GM12878 (cell line): ENCODE data around the gene ARVCF.

Experiments
- CTCF ChIP-seq, 3 experiments: IDR thresholded peaks in 2 of 3; conservative IDR thresholded peaks in 1 of 3; 2 replicates each; pipeline ENCODE4 v1.5.1; 2011; ENCODE audit warnings: low read depth in 3 of 3, low read length in 3 of 3, mild to moderate bottlenecking in 3 of 3, control low read depth in 2 of 3, moderate library complexity in 2 of 3, inconsistent platforms in 1 of 3, mixed read lengths in 1 of 3; ENCODE audit not compliant: control insufficient read depth in 2 of 3, insufficient read depth in 1 of 3; ENCODE audit errors: extremely low read depth in 1 of 3
- E2F4 ChIP-seq: IDR thresholded peaks from 2 replicates; pipeline ENCODE4 v1.6.1; 2012; ENCODE audit warnings: low read depth, low read length, improper control_type of control experiment
- EGR1 ChIP-seq, 2 experiments: IDR thresholded peaks; 1 replicate in 1 of 2; 2 replicates in 1 of 2; pipeline ENCODE4 v1.6.1; 2011 to 2012; ENCODE audit warnings: low read depth in 2 of 2, low read length in 2 of 2, borderline replicate concordance in 1 of 2, mild to moderate bottlenecking in 1 of 2, moderate library complexity in 1 of 2
- EP300 ChIP-seq, 2 experiments: fragments of 150-350 bp in 1 of 2; IDR thresholded peaks; 2 replicates each; pipeline ENCODE4 v1.6.1; 2011 to 2012; ENCODE audit warnings: low read depth in 2 of 2, low read length in 2 of 2, borderline replicate concordance in 1 of 2, improper control_type of control experiment in 1 of 2, inconsistent platforms in 1 of 2; ENCODE audit not compliant: control insufficient read depth in 1 of 2
- KDM1A ChIP-seq: fragments of 200-600 bp; sonication (generic); IDR thresholded peaks from 2 replicates; pipeline ENCODE4 v1.6.1; 2016; ENCODE audit warnings: borderline replicate concordance
- MYC ChIP-seq: IDR thresholded peaks from 2 replicates; pipeline ENCODE4 v1.6.1; 2011; ENCODE audit warnings: mild to moderate bottlenecking, low read length, moderate library complexity, inconsistent platforms; ENCODE audit not compliant: insufficient read depth, insufficient replicate concordance, insufficient read length, severe bottlenecking
- RELA ChIP-seq: fragments of 450-650 bp; IDR thresholded peaks from 2 replicates; pipeline ENCODE4 v1.8.0; 2014; ENCODE audit warnings: borderline replicate concordance; ENCODE audit not compliant: partially characterized antibody
- REST ChIP-seq: IDR thresholded peaks from 2 replicates; pipeline ENCODE4 v1.6.1; 2012; ENCODE audit warnings: mild to moderate bottlenecking, low read depth, low read length
- SP1 ChIP-seq: IDR thresholded peaks from one replicate; pipeline ENCODE4 v1.6.1; 2011; ENCODE audit warnings: low read depth, low read length
- TARDBP ChIP-seq: IDR thresholded peaks from 2 replicates; pipeline ENCODE4 v1.6.1; 2016; ENCODE audit warnings: borderline replicate concordance
- ZNF24 ChIP-seq: fragments of 450-650 bp; IDR thresholded peaks from 2 replicates; pipeline ENCODE4 v1.6.1; 2017; ENCODE audit warnings: antibody characterized with exemption, mild to moderate bottlenecking
- ZNF687 ChIP-seq: fragments of 450-650 bp; IDR thresholded peaks from 2 replicates; pipeline ENCODE4 v1.6.1; 2017; ENCODE audit warnings: mild to moderate bottlenecking, moderate library complexity

GRCh38 chr22:20038574-20038973, 22.0 kb upstream of the ARVCF start:
- TF ChIP-seq ZNF687 (no peak), RELA (no peak), TARDBP (no peak), CTCF (IDR thresholded peaks at IDR 0.05 in 2 of 3, conservative IDR thresholded peaks at IDR 0.05 in 1 of 3; ENCODE audit: control insufficient read depth in 2 of 3, extremely low read depth in 1 of 3, insufficient read depth in 1 of 3, low read depth in 3 of 3, low read length in 3 of 3) (no peak), EP300 (IDR thresholded peaks at IDR 0.05; ENCODE audit: borderline replicate concordance in 1 of 2, control insufficient read depth in 1 of 2, low read depth in 2 of 2, low read length in 2 of 2) (no peak), SP1 (no peak), E2F4 (no peak), KDM1A (no peak), ZNF24 (no peak), EGR1 (IDR thresholded peaks at IDR 0.05; ENCODE audit: borderline replicate concordance in 1 of 2, low read depth in 2 of 2, low read length in 2 of 2) (no peak), REST (no peak), MYC (no peak)
